ENCODE measurements around the gene ENDOD1.

The ENDOD1 gene

DNA sequence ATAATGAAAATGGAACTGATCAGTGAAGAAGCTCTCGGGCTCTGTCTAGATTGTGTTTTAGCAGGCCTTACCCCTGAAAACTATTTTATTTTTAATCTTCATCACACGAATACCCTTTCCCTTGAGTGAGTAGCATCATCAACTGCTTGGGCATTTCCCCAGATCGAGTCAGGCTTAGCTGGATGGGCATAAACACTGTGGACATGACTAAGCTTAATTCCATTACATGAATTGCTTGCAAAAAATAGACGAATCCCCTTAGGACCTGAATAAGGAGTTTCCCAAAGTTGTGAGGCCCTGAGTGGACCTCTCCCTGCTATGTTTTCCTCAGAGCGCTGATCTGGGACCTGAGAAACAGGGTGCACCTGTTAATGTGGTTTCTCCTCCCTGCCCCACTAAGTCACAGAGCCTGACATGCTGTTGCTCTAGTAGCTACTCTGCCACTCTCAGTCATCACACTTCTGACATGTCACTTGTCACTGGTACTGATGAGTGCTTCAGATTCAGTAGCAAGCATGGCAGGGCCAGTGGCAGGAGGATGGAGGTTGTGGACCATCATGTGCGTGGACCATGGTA is 53.5 kb downstream of the ENDOD1 start:
- no peak for DNase-seq (ENCODE audit: low spot score)

- DNase-seq (ENCODE audit: low spot score) = no peak
Observed at GRCh38 chr11:95144313-95145235, 54.9 kb downstream of the ENDOD1 start.

- DNase-seq (ENCODE audit: low spot score) = no peak
Observed at GRCh38 chr11:95145430-95146060, 55.9 kb downstream of the ENDOD1 start.

DNA sequence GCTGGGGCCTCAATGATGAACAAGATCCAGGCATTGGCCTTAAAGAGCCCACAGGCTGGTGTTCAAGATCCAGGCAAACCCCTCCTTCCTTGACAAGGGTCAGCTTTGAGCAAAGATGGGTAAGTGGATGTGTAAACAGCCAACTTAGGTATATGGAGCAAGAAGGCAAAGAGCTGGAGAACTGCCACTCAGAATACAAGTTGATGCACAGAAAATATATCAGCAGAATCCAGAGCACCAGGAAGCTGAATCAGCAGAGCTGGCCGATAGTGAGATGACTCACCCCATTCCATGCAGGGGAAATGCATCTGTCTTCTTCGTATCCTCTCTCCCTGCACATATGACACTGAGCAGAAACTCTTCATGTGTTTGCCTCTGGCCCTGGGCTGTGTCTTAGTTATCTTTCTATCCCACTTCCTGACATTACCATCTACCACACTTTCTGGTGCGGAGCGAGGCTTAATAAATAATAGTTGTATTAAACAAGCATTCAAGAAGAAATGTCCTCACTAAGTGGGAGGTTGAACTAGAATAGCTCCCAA is 57.8 kb downstream of the ENDOD1 start:
- DNase-seq (ENCODE audit: low spot score) = peak; percentile 74

- DNase-seq (ENCODE audit: low spot score) = no peak
Observed at GRCh38 chr11:95148406-95148805, 58.8 kb downstream of the ENDOD1 start.

GRCh38 chr11:95148938-95149337 is 59.3 kb downstream of the ENDOD1 start:
- DNase-seq (ENCODE audit: low spot score) = no peak

GRCh38 chr11:95149651-95150364 is 60.2 kb downstream of the ENDOD1 start:
- DNase-seq (ENCODE audit: low spot score) = peak; percentile 95

GRCh38 chr11:95150956-95151684 is 61.5 kb downstream of the ENDOD1 start:
- DNase-seq (ENCODE audit: low spot score) = peak; percentile 97

GRCh38 chr11:95152876-95153856 is 63.5 kb downstream of the ENDOD1 start:
- DNase-seq (ENCODE audit: low spot score) = no peak

DNA sequence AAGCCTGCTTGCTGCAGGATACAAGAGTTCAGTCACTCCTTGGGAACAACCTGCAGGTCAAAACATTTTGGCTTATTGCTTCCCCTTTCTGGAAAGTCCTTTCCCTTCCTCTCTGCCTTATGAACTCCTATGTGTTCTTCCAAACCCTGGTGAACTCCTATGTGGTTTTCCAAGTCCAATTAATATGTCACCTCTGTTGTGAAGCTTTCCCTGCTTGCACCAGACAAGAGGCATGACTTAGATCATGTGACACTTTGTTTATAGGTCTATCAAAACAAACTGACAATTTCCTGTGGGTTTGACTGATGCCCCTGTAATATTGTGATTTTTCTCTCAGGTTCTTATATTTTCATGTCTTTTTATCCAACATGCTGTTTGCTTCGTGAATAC is 64.2 kb downstream of the ENDOD1 start:
- DNase-seq (ENCODE audit: low spot score) = no peak

DNA sequence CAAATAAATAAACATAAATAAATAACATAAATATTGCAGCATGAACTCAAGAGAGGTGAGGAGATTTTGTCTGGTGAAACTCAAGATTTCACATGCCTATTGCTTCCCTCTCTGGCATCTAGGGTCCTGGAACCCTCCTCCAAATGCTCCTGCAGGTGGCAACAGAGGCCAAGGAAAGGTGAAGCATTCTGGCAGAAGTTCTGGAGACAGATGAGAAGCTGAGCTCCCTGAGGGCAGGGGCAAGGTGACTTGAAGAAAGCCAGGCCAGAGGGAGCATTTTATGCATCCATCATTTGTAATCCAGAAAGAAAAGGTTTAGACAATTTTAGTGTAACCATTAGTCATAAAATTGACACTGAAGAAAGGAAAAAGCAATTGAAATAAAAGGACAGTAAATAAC is 64.9 kb downstream of the ENDOD1 start:
- DNase-seq (ENCODE audit: low spot score) = peak; percentile 49

GRCh38 chr11:95155385-95155784 is 65.7 kb downstream of the ENDOD1 start:
- DNase-seq (ENCODE audit: low spot score) = no peak

DNA sequence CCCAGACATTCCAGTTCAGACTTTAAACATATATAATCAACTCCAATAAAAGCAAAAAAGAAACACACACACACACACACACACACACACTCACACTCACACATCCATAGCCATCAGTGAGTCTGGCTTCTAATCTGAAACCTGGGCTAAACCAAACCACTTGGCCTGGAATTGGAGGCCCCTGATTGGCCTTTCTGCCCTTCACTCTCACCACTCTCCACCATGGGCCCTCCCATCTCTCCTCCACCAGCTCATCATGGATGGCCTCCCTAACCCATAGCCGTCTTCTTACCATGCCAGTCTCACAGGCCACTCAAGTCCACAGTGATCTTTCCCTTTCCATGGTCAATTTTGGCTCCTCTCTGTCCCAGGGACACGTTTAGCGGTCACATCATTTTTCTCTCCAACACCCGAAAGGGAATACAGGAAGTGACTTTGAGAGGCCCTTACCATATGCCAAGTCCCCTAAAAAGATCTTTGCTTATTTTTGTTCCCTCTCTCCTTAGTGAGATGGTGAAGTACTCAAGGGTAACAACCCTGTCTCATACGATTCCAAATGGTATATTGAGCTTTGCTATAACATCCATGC is 66.6 kb downstream of the ENDOD1 start:
- no peak for DNase-seq (ENCODE audit: low spot score)

GRCh38 chr11:95156916-95157541 is 67.4 kb downstream of the ENDOD1 start:
- no peak for DNase-seq (ENCODE audit: low spot score)

- no peak for DNase-seq (ENCODE audit: low spot score)
Observed at GRCh38 chr11:95157824-95158223, 68.2 kb downstream of the ENDOD1 start.

- DNase-seq (ENCODE audit: low spot score) = no peak
Observed at GRCh38 chr11:95161248-95161647, 71.6 kb downstream of the ENDOD1 start.

GRCh38 chr11:95163106-95163505 is 73.5 kb downstream of the ENDOD1 start:
- DNase-seq (ENCODE audit: low spot score) = no peak

DNA sequence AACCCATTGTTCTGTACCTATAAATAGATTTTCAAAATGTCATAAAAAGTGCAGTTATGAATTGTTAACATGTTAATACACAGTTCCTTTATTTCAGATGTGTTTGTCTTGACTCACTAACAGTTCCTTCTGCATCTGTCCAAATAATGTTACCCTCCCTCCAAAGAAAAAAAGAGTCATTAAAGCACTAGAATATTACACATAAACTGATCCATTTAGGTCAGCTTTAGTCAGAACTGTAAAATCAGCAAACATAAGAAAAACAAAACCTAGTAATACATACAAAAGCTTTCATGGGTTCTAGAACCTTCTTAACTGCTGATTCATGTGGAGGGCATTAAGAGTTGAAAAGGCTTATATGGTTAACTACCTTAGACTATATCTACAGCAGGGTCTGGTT is 76.0 kb downstream of the ENDOD1 start:
- DNase-seq (ENCODE audit: low spot score) = no peak

DNA sequence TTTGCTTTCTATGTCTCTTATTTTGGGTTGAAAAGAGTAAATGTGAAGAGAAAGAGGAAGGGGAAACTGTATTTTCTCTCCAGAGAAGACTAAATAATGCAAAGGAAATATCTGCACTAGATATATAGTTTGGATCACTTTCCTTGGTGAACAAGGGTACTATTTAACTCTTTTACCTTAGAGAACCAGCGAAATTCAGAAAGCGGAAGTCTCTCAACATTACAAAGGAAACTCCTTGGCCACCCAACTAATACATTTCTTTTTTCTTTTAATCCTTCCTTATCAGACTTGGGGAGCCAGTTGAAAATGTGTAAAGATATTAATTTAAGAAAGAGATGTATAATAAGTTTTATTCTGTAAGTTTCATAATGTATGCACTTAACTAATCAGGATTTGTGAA is 77.1 kb downstream of the ENDOD1 start:
- DNase-seq (ENCODE audit: low spot score) = no peak

Data from pons (tissue), 1 donor.